ENCODE measurements around the gene ARNT2. TPM values are rescaled to one million over a fixed set of nuclear protein-coding genes. Genes with fewer than 3 reads are reported as not detected.

The ARNT2 gene
- total and polyA plus RNA-seq, 12 donors = 0.71 to 6.7 (median 4.0) TPM

DNA sequence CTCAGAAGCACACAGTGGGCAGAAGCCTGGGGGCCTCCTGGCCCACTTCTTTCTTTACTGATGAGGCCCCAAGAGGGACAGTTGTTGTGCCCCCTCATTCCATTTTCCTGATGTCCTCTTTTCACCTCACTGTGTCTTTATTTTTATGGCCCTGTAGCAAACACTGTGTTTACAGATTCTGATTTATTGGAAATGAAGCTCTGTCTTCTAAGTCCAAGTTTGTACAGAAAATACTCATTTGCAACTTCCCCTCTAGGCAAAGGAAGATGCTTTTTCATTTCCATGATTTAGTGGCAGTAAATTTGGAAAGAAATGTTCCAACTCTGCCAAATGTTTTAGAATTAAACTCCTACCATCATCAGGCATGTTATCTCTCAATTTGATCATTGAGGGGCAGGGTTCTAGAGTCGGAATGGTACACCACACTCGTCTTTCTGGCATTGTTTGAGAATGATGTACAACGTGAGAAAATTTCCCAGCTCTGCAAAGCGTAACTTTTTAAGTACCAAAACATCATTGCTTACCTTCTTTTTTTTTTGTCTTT lies 129.7 kb downstream of the ARNT2 start:
- intact Hi-C loops (cut with DNase I) = no loop called here
- Histone ChIP-seq H3K4me1 (peaks cover 0 to 21% (median 7%) of the 10 kb centered on the region in 9 donors), H3K9me3 (peaks cover 0 to 10% (median 0%) of the 10 kb centered on the region in 11 donors), H3K27me3 (no peaks in the 10 kb centered on the region), H3K27ac (no peak overlapping the region), H3K36me3 (no peaks in the 10 kb centered on the region), H3K4me3 (no peak overlapping the region)
- WGBS, 2 donors = 91 to 92% methylated on average over 4 of the region's 4 CpGs
- ATAC-seq (no peak), DNase-seq (no peak)
- TF ChIP-seq, protein P1, sequence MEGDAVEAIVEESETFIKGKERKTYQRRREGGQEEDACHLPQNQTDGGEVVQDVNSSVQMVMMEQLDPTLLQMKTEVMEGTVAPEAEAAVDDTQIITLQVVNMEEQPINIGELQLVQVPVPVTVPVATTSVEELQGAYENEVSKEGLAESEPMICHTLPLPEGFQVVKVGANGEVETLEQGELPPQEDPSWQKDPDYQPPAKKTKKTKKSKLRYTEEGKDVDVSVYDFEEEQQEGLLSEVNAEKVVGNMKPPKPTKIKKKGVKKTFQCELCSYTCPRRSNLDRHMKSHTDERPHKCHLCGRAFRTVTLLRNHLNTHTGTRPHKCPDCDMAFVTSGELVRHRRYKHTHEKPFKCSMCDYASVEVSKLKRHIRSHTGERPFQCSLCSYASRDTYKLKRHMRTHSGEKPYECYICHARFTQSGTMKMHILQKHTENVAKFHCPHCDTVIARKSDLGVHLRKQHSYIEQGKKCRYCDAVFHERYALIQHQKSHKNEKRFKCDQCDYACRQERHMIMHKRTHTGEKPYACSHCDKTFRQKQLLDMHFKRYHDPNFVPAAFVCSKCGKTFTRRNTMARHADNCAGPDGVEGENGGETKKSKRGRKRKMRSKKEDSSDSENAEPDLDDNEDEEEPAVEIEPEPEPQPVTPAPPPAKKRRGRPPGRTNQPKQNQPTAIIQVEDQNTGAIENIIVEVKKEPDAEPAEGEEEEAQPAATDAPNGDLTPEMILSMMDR (IDR thresholded peaks at IDR 0.05) = no peak

DNA sequence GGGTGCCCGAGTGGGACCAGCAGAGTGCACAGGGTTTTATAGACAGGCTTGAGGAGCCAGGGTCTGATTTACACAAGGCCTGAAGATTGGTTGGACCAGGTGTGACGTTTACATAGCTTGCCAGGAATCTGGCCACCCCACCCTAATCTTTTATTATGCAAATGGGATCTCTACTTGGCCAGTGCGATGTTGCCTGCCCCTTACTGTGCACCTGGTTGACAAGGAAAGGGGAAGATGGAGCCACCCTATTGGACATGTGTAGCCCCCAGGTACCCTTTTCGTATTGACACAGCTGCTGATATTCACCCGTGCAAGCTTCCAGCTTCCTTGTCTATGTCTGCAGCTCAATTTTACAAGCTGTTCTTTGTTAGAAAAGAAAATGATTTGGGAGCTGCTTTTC lies 132.0 kb downstream of the ARNT2 start:
- Histone ChIP-seq H3K4me1 (peaks cover 0 to 10% (median 4%) of the 10 kb centered on the region in 9 donors), H3K36me3 (no peaks in the 10 kb centered on the region), H3K27me3 (no peaks in the 10 kb centered on the region), H3K9me3 (peaks cover 0 to 14% (median 0%) of the 10 kb centered on the region in 11 donors), H3K27ac (no peak overlapping the region), H3K4me3 (no peak overlapping the region)
- WGBS, 2 donors = 73 to 80% methylated on average over 5 of the region's 5 CpGs
- no peak for DNase-seq
- TF ChIP-seq, protein P1 (IDR thresholded peaks at IDR 0.05) = no peak
- intact Hi-C loops (cut with DNase I) = no loop called here
- no peak for ATAC-seq

DNA sequence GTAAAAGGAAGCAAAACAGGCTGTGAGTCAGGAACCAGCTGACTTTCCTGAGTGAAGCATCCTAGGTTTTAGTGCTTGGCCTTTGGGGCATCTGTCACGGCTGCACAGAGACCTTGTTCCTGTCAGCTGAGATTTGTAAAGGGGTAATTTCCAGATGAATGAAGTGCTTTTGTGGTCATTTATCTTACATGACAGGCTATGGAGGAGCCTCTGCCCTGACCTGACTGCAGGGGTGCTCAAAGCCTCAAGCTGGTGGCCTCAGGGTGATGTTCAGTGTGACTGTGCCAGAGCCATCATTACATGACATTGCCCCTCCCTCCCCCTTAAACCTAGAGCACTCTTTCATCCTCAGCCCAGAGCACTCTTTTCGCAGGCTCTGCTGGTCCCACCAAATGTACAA lies 132.5 kb downstream of the ARNT2 start:
- no peaks in the 10 kb centered on the region for H3K27me3 ChIP-seq
- intact Hi-C loops (cut with DNase I) = no loop called here
- H3K4me1 ChIP-seq = peaks cover 0 to 5% (median 0%) of the 10 kb centered on the region in 9 donors
- H3K9me3 ChIP-seq = peaks cover 0 to 14% (median 0%) of the 10 kb centered on the region in 11 donors
- H3K36me3 ChIP-seq = no peaks in the 10 kb centered on the region
- TF ChIP-seq, protein P1 (IDR thresholded peaks at IDR 0.05) = no peak
- no peak overlapping the region for H3K27ac ChIP-seq
- no peak overlapping the region for H3K4me3 ChIP-seq
- no peak for ATAC-seq
- 87% methylated on average over 2 of the region's 2 CpGs for WGBS, 2 donors
- DNase-seq = no peak

DNA sequence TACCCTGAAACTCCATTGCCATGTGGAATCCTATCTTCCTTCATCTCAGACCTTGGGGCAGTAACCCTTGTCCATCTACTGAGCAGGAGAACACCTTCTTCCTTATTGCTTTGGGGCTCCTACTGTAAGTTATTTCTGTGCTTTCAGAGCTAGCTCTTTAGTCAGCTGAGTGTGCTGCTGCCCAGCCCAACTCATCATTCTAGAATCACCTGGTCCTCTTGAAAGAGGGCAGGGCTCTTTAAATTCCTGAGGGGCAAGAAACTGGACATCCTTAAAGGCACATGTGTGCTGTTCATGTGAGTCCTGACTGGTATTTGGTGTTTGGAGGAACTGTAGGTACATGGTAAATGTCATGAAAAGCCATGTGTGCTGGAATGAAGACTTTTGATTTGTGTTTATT lies 140.9 kb downstream of the ARNT2 start:
- DNase-seq = no peak
- Histone ChIP-seq H3K36me3 (no peaks in the 10 kb centered on the region), H3K4me3 (no peak overlapping the region), H3K27ac (no peak overlapping the region), H3K27me3 (peaks cover 0 to 13% (median 0%) of the 10 kb centered on the region in 7 donors), H3K4me1 (no peaks in the 10 kb centered on the region), H3K9me3 (peaks cover 0 to 13% (median 0%) of the 10 kb centered on the region in 11 donors)
- no peak for ATAC-seq
- intact Hi-C loops (cut with DNase I) = no loop called here
- TF ChIP-seq, protein P1 (IDR thresholded peaks at IDR 0.05) = no peak
